ENCODE data around the gene NTF3.
"Not testable (repeated sequence)": the region's sequence is repeated elsewhere in the genome, so short reads cannot be mapped to it uniquely, and the experiment has no call there.

The NTF3 gene

GRCh38 chr12:5537026-5537615, 105.2 kb downstream of the NTF3 start:
- H3K36me3 Mint-ChIP-seq, ATAC-seq, H3K27ac Mint-ChIP-seq, H3K4me3 Mint-ChIP-seq, H3K4me1 Mint-ChIP-seq: not testable (repeated sequence)
- peaks cover 14% of the 10 kb centered on the region for H3K9me3 Mint-ChIP-seq
- peaks cover 32% of the 10 kb centered on the region for H3K27me3 Mint-ChIP-seq

GRCh38 chr12:5537771-5538170, 105.9 kb downstream of the NTF3 start:
- ATAC-seq = no peak
- Mint-ChIP-seq H3K27me3 (peaks cover 36% of the 10 kb centered on the region), H3K9me3 (peaks cover 14% of the 10 kb centered on the region), H3K4me1 (no peaks in the 10 kb centered on the region), H3K4me3 (no peak overlapping the region), H3K36me3 (no peaks in the 10 kb centered on the region), H3K27ac (no peak overlapping the region)
